Measurements from ENCODE around the gene UHRF2.

Gene UHRF2

GRCh38 chr9:6552033-6552432 lies 139.0 kb downstream of the UHRF2 start:
- FAIRE-seq (no peak), DNase-seq (ENCODE audit: insufficient read length, low spot score) (no peak)

GRCh38 chr9:6552498-6553121 lies 139.6 kb downstream of the UHRF2 start:
- DNase-seq (ENCODE audit: insufficient read length, low spot score) (no peak), FAIRE-seq (no peak)

- FAIRE-seq, result no peak
- DNase-seq (ENCODE audit: insufficient read length, low spot score), result no peak
Measured at GRCh38 chr9:6553866-6554265, 140.9 kb downstream of the UHRF2 start.

All from HTR-8/SVneo (cell line).